SK-MEL-5 (cell line): ENCODE data around the gene C12orf43. TPM values are rescaled to one million over a fixed set of nuclear protein-coding genes. Genes with fewer than 3 reads are reported as not detected.

Experiments used
- DNase-seq: peaks from one replicate; pipeline ENCODE4 v3.0.0-alpha.2; 2016; ENCODE audit warnings: low read depth, low spot score
- in situ Hi-C: cut with HindIII; loops from 2 replicates; pipeline ENCODE4 v1.10.0; 2016; ENCODE audit warnings: low sequenced_read_pairs, high pct_unique_total_duplicates, low pct_unique_long_range_greater_than_20kb
- total RNA-seq: library from RNA; depleted of rRNA; stranded (reverse); fragments of >200 nt; shearing (Covaris generic); gene quantifications from 2 replicates; pipeline ENCODE4 v1.2.3, GENCODE V29; 2014

C12orf43 gene
- total RNA-seq, 1 experiment from 2014 or later, result 25.4 TPM

- DNase-seq, result peak; percentile 80
- in situ Hi-C loops, result no loop called here
These were observed 10.9 kb downstream of the C12orf43 start for GRCh38 chr12:121005346-121005815.

DNA sequence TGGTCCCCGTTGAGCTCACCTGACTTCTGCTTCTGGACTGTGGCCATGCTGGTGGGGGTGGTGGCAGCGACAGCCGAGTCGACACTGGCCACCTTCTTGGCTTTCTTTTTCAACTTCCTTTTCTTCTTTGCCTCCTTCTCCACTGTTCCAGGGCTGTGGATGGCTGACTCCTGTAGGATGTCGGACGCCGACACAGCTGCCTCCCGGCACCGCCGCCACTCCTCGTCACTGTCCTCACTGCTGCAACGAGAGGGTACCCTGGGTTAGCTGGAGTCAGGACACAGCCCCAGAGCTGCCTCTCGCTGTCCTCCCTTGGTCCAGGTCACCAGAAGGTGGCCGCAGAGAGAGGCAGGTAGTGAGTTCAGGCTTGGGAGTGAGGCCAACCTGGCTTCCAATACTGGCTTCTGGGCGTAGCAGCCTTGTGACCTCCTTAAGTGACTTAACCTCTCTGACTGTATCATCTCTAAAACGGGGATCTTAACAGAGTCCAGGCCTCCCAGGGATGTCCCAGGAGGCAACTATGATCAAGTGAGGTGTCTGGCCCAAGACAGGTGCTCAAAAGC lies 12.0 kb downstream of the C12orf43 start:
- DNase-seq, result no peak
- in situ Hi-C loops, result no loop called here

GRCh38 chr12:121003650-121004049 lies 12.6 kb downstream of the C12orf43 start:
- in situ Hi-C loops, result no loop called here
- peak; percentile 64 for DNase-seq

- no peak for DNase-seq
- in situ Hi-C loops, result no loop called here
These were observed 14.3 kb downstream of the C12orf43 start for GRCh38 chr12:121001841-121002483.

DNA sequence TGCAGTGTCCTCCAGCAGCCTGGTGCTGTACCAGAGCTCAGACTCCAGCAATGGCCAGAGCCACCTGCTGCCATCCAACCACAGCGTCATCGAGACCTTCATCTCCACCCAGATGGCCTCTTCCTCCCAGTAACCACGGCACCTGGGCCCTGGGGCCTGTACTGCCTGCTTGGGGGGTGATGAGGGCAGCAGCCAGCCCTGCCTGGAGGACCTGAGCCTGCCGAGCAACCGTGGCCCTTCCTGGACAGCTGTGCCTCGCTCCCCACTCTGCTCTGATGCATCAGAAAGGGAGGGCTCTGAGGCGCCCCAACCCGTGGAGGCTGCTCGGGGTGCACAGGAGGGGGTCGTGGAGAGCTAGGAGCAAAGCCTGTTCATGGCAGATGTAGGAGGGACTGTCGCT lies 15.2 kb downstream of the C12orf43 start:
- DNase-seq, result no peak
- in situ Hi-C loops, result no loop called here

- no peak for DNase-seq
- in situ Hi-C loops, result no loop called here
These were observed 15.8 kb downstream of the C12orf43 start for GRCh38 chr12:121000530-121000929.

DNA sequence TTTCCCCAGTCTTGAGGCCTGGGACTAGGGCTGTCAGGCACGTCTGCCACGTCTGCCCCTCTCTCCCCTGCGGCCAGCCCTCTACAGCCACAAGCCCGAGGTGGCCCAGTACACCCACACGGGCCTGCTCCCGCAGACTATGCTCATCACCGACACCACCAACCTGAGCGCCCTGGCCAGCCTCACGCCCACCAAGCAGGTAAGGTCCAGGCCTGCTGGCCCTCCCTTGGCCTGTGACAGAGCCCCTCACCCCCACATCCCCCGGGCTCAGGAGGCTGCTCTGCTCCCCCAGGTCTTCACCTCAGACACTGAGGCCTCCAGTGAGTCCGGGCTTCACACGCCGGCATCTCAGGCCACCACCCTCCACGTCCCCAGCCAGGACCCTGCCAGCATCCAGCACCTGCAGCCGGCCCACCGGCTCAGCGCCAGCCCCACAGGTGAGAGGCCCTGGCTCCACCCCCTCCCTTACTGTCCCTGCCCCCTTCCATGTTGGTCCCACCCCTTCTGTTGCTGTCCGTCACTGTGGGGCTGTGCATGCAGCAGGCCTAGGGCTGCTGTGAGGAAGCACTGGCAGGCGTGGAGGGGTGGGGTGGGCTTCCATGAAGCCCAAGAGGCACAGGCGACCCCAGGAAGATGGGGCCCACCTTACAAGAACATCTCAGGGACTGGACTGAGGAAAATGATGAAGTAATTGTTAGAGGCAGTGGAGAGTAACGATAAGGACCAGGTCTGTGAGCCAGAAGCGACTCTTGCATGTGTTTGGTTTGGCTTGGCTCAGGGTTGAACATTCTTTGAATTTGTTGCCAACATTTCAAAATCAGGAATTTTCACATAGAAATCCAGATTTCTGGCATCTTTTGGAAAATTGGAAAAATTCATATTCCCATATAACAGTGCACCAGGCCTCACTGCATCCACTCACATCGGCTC lies 16.8 kb downstream of the C12orf43 start:
- no peak for DNase-seq
- in situ Hi-C loops, result no loop called here

GRCh38 chr12:120998435-120998834 lies 17.9 kb downstream of the C12orf43 start:
- no peak for DNase-seq
- in situ Hi-C loops, result no loop called here

- DNase-seq, result no peak
- in situ Hi-C loops, result no loop called here
These were observed 18.8 kb downstream of the C12orf43 start for GRCh38 chr12:120997448-120997847.

DNA sequence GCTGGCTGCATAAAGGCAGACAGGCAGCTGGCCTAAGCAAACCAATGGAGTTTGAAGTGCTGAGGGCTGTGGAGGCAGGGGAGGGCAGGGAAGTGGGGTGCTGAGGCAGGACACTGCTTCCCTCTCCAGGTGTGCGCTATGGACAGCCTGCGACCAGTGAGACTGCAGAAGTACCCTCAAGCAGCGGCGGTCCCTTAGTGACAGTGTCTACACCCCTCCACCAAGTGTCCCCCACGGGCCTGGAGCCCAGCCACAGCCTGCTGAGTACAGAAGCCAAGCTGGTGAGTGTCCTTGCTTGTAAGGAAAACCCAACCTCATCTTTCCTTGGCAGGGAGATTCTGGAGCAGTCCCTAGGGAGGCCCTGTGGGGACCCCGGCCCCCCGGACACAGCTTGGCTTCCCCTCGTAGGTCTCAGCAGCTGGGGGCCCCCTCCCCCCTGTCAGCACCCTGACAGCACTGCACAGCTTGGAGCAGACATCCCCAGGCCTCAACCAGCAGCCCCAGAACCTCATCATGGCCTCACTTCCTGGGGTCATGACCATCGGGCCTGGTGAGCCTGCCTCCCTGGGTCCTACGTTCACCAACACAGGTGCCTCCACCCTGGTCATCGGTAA lies 20.0 kb downstream of the C12orf43 start:
- no peak for DNase-seq
- in situ Hi-C loops, result no loop called here

- in situ Hi-C loops, result no loop called here
- peak; percentile 48 for DNase-seq
These were observed 21.5 kb downstream of the C12orf43 start for GRCh38 chr12:120994589-120995337.

DNA sequence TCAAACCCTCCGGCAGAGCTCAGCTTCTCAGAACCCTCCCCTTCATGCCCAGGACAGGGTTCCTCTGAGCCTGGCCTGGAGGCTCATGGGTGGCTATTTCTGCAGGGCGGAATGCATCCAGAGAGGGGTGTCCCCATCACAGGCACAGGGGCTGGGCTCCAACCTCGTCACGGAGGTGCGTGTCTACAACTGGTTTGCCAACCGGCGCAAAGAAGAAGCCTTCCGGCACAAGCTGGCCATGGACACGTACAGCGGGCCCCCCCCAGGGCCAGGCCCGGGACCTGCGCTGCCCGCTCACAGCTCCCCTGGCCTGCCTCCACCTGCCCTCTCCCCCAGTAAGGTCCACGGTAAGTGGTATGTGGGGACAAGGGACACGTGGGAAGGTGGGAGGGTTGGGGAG lies 22.2 kb downstream of the C12orf43 start:
- in situ Hi-C loops, result no loop called here
- DNase-seq, result no peak

DNA sequence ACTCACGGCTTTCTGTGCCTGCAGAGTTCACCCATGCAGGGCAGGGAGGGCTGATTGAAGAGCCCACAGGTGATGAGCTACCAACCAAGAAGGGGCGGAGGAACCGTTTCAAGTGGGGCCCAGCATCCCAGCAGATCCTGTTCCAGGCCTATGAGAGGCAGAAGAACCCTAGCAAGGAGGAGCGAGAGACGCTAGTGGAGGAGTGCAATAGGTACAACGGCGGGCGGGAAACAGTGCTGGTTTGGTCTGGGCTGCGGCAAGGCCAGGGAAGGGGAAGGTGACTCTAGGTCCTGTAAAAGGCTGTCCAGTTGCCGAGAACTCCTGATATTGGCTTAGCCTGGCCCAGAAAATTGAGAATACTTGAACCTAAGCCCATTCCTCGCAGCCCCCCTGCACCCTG lies 22.8 kb downstream of the C12orf43 start:
- DNase-seq, result no peak
- in situ Hi-C loops, result no loop called here

DNA sequence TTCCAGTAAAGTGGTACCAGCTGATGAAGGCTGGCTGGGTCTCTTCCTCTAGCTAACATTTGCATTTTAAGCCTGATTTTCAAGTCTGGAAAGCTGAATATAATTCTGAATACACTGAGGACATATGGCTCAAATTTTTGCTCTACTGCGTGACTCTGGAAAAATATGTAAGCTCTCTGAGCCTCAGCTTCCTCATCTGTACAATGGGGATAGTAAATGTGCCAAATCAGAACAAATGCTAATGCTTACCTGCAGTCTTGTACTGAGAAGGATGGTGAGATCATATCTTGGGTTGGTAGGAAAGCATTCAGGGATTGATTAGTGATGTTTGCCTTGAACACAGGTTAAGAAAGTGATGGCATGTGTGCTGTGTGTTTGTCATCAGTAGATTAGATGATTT lies 23.3 kb downstream of the C12orf43 start:
- in situ Hi-C loops, result no loop called here
- DNase-seq, result no peak

GRCh38 chr12:120991965-120992364 lies 24.3 kb downstream of the C12orf43 start:
- no peak for DNase-seq
- in situ Hi-C loops, result no loop called here

GRCh38 chr12:120990487-120991055 lies 25.7 kb downstream of the C12orf43 start:
- no peak for DNase-seq
- in situ Hi-C loops, result no loop called here

DNA sequence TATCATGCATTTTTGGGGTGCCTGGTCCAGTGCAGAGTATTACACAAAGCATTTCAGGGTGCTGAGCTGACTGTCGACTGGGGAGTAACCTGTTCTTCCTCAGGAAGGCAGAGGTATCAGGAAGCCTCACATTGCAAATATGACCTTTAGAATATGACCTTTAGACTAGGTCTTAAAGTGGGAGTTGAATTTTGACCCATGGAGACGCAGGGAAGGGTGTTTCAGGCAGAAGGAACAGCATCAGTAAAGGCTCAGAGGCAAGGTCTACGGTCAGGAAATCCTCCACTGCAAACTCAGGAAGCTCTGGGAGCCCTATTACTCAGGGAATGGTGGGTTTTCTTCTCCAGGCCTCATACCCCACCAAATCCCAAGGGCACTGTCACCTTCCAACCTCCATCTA lies 26.6 kb downstream of the C12orf43 start:
- in situ Hi-C loops, result no loop called here
- no peak for DNase-seq
